HepG2 (cell line): ENCODE measurements around the gene TALDO1. TPM values are rescaled to one million over a fixed set of nuclear protein-coding genes. Genes with fewer than 3 reads are reported as not detected.
A peak's percentile ranks its signal among the peaks of the same experiment; 100 is the strongest.

Experiments used
- ATF1 ChIP-seq: IDR thresholded peaks from 2 replicates; pipeline ENCODE4 v1.6.1; 2016; ENCODE audit warnings: mild to moderate bottlenecking, control low read depth
- ATF3 ChIP-seq: sonication (generic); formaldehyde crosslinking; IDR thresholded peaks from 2 replicates; pipeline ENCODE4 v1.4.0; 2020; ENCODE audit warnings: missing genetic modification reagents
- GTF3A ChIP-seq: sonication (generic); formaldehyde crosslinking; conservative IDR thresholded peaks from 2 replicates; pipeline ENCODE4 v1.4.0; 2020; ENCODE audit warnings: mild to moderate bottlenecking, missing genetic modification reagents
- HHEX ChIP-seq: IDR thresholded peaks from 2 replicates; pipeline ENCODE4 v1.6.1; 2016; ENCODE audit warnings: control low read depth
- HNF1A ChIP-seq, 2 experiments: sonication (generic) in 1 of 2; formaldehyde crosslinking in 1 of 2; IDR thresholded peaks; 2 replicates each; pipeline versions ENCODE4 v1.4.0 to v1.6.1; 2016 to 2020; ENCODE audit warnings: borderline replicate concordance in 1 of 2, low read depth in 1 of 2, mild to moderate bottlenecking in 1 of 2, missing genetic modification reagents in 1 of 2
- KDM2A ChIP-seq: sonication (generic); formaldehyde crosslinking; IDR thresholded peaks from 2 replicates; pipeline ENCODE4 v1.4.0; 2020; ENCODE audit warnings: low read depth, missing genetic modification reagents, borderline replicate concordance
- MAZ ChIP-seq, 2 experiments: sonication (generic) in 1 of 2; formaldehyde crosslinking in 1 of 2; IDR thresholded peaks; 2 replicates each; pipeline versions ENCODE4 v1.5.0 to v1.6.1; 2012 to 2020; ENCODE audit warnings: low read depth in 2 of 2, mild to moderate bottlenecking in 2 of 2, borderline replicate concordance in 1 of 2, improper control_type of control experiment in 1 of 2, low read length in 1 of 2, missing genetic modification reagents in 1 of 2, moderate library complexity in 1 of 2
- MTA1 ChIP-seq: sonication (generic); formaldehyde crosslinking; IDR thresholded peaks from 2 replicates; pipeline ENCODE4 v1.4.0; 2020; ENCODE audit warnings: missing genetic modification reagents, mild to moderate bottlenecking, borderline replicate concordance
- NFKBIZ ChIP-seq: IDR thresholded peaks from 2 replicates; pipeline ENCODE4 v1.6.1; 2018; ENCODE audit warnings: missing genetic modification reagents, missing compliant biosample characterization
- SRF ChIP-seq: IDR thresholded peaks from 2 replicates; pipeline ENCODE4 v1.6.1; 2011; ENCODE audit warnings: mild to moderate bottlenecking, low read depth, low read length, moderate library complexity
- SSRP1 ChIP-seq: IDR thresholded peaks from 2 replicates; pipeline ENCODE4 v1.6.1; 2016; ENCODE audit warnings: control low read depth
- STAG1 ChIP-seq: sonication (generic); formaldehyde crosslinking; IDR thresholded peaks from 2 replicates; pipeline ENCODE4 v1.4.0; 2020; ENCODE audit warnings: missing genetic modification reagents
- ZNF256 ChIP-seq: sonication (generic); formaldehyde crosslinking; conservative IDR thresholded peaks from 2 replicates; pipeline ENCODE4 v1.4.0; 2020; ENCODE audit warnings: missing genetic modification reagents
- ZNF549 ChIP-seq: sonication (generic); formaldehyde crosslinking; IDR thresholded peaks from 2 replicates; pipeline ENCODE4 v1.5.0; 2020; ENCODE audit warnings: missing genetic modification reagents
- ZNF747 ChIP-seq: sonication (generic); formaldehyde crosslinking; IDR thresholded peaks from 2 replicates; pipeline ENCODE4 v1.8.1; 2023; ENCODE audit warnings: missing genetic modification reagents, mild to moderate bottlenecking, borderline replicate concordance
- ZNF770 ChIP-seq: sonication (generic); formaldehyde crosslinking; IDR thresholded peaks from 2 replicates; pipeline ENCODE4 v1.5.0; 2020; ENCODE audit warnings: mild to moderate bottlenecking, missing genetic modification reagents
- ZSCAN21 ChIP-seq: sonication (generic); formaldehyde crosslinking; IDR thresholded peaks from 2 replicates; pipeline ENCODE4 v1.8.0; 2022; ENCODE audit warnings: mild to moderate bottlenecking, missing genetic modification reagents, moderate library complexity, borderline replicate concordance
- ZSCAN30 ChIP-seq: sonication (generic); formaldehyde crosslinking; IDR thresholded peaks from 2 replicates; pipeline ENCODE4 v1.5.0; 2020; ENCODE audit warnings: mild to moderate bottlenecking, missing genetic modification reagents
- polyA plus RNA-seq, 8 experiments: library from polyadenylated mRNA; depleted of rRNA in 3 of 8; stranded (reverse) in 7 of 8; unstranded in 1 of 8; fragments of >200 nt; fragmentation: Illumina TruSeq in 4 of 8; extraction: Trizol in 4 of 8; gene quantifications; 2 replicates each; pipeline versions ENCODE4 v1.2.1 to v1.2.3, GENCODE V29; 2011 to 2016; ENCODE audit warnings: low read depth in 4 of 8, missing spikeins in 1 of 8, mixed read lengths in 1 of 8; ENCODE audit not compliant: insufficient read depth in 1 of 8
- total RNA-seq, 5 experiments: library from RNA; depleted of rRNA; stranded (reverse); fragments of >200 nt; fragmentation: Illumina TruSeq; extraction: Trizol; gene quantifications; 2 replicates each; pipeline ENCODE4 v1.2.3, GENCODE V29; 2016; ENCODE audit warnings: low read depth in 1 of 5

Gene TALDO1
- total and polyA plus RNA-seq, 2 of the 13 experiments (the other 11 are each of a cell fraction or from before 2014, with no cell fraction given), result 107 to 240 TPM

GRCh38 chr11:747158-748006 is at the start of gene TALDO1 (continued):
- TF ChIP-seq KDM2A (CRISPR knock-in tag) (peak; percentile 52), ATF1 (CRISPR knock-in tag) (no peak), ATF3 (CRISPR knock-in tag) (no peak), SRF (no peak), MAZ (IDR thresholded peaks at IDR 0.05; ENCODE audit: borderline replicate concordance, low read depth, low read length) (no peak; the same call in 1 of the 2 replicates), MAZ (CRISPR knock-in tag; IDR thresholded peaks at IDR 0.05; ENCODE audit: low read depth) (peak; percentile 89), ZNF770 (CRISPR knock-in tag) (no peak), HNF1A (IDR thresholded peaks at IDR 0.05; ENCODE audit: low read depth) (no peak), HNF1A (CRISPR knock-in tag; IDR thresholded peaks at IDR 0.05; ENCODE audit: borderline replicate concordance) (0 out of 2 replicates have a peak, but pooled peaks have one; percentile 44), STAG1 (CRISPR knock-in tag) (no peak; the same call in 1 of the 2 replicates), ZSCAN30 (CRISPR knock-in tag) (0 out of 2 replicates have a peak, but pooled peaks have one; percentile 19), MTA1 (CRISPR knock-in tag) (no peak; the same call in 1 of the 2 replicates), HHEX (CRISPR knock-in tag) (no peak), GTF3A (CRISPR knock-in tag) (peak; percentile 78; the same call in 1 of the 2 replicates), ZNF549 (CRISPR knock-in tag) (no peak), SSRP1 (CRISPR knock-in tag) (no peak), ZNF256 (no peak), NFKBIZ (CRISPR knock-in tag) (no peak), ZNF747 (CRISPR knock-in tag) (peak; percentile 61; the same call in 1 of the 2 replicates), ZSCAN21 (CRISPR knock-in tag) (peak; percentile 37; the same call in 1 of the 2 replicates)
